ENCODE data around the gene AR.

Gene AR

GRCh38 chrX:67718926-67719325 lies 175.1 kb downstream of the AR start:
- Histone ChIP-seq H3K4me3 (ENCODE audit: low read depth, low read length) (no peak overlapping the region), H3K9me3 (ENCODE audit: control insufficient read depth, insufficient read depth, low read length) (no peaks in the 10 kb centered on the region), H3K4me1 (ENCODE audit: control insufficient read depth, insufficient read depth, low read length) (no peaks in the 10 kb centered on the region), H3K9ac (ENCODE audit: low read depth, low read length) (no peak overlapping the region), H3K36me3 (ENCODE audit: control insufficient read depth, insufficient read depth, low read length) (no peaks in the 10 kb centered on the region), H3K27me3 (ENCODE audit: control insufficient read depth, insufficient read depth, low read length) (no peaks in the 10 kb centered on the region)

- Histone ChIP-seq H3K27me3 (ENCODE audit: control insufficient read depth, insufficient read depth, low read length) (no peaks in the 10 kb centered on the region), H3K9ac (ENCODE audit: low read depth, low read length) (no peak overlapping the region), H3K9me3 (ENCODE audit: control insufficient read depth, insufficient read depth, low read length) (no peaks in the 10 kb centered on the region), H3K36me3 (ENCODE audit: control insufficient read depth, insufficient read depth, low read length) (no peaks in the 10 kb centered on the region), H3K4me3 (ENCODE audit: low read depth, low read length) (no peak overlapping the region), H3K4me1 (ENCODE audit: control insufficient read depth, insufficient read depth, low read length) (no peaks in the 10 kb centered on the region)
Measured at GRCh38 chrX:67720344-67720743, 176.5 kb downstream of the AR start.

- Histone ChIP-seq H3K27me3 (ENCODE audit: control insufficient read depth, insufficient read depth, low read length) (no peaks in the 10 kb centered on the region), H3K36me3 (ENCODE audit: control insufficient read depth, insufficient read depth, low read length) (no peaks in the 10 kb centered on the region), H3K4me1 (ENCODE audit: control insufficient read depth, insufficient read depth, low read length) (no peaks in the 10 kb centered on the region), H3K4me3 (ENCODE audit: low read depth, low read length) (no peak overlapping the region), H3K9ac (ENCODE audit: low read depth, low read length) (no peak overlapping the region), H3K9me3 (ENCODE audit: control insufficient read depth, insufficient read depth, low read length) (no peaks in the 10 kb centered on the region)
Measured at GRCh38 chrX:67721321-67721720, 177.5 kb downstream of the AR start.

GRCh38 chrX:67723580-67724351 lies 179.9 kb downstream of the AR start:
- no peaks in the 10 kb centered on the region for H3K36me3 ChIP-seq (ENCODE audit: control insufficient read depth, insufficient read depth, low read length)
- no peak overlapping the region for H3K9ac ChIP-seq (ENCODE audit: low read depth, low read length)
- no peak overlapping the region for H3K4me3 ChIP-seq (ENCODE audit: low read depth, low read length)
- H3K9me3 ChIP-seq (ENCODE audit: control insufficient read depth, insufficient read depth, low read length): peaks cover 4% of the 10 kb centered on the region
- H3K4me1 ChIP-seq (ENCODE audit: control insufficient read depth, insufficient read depth, low read length): no peaks in the 10 kb centered on the region
- no peaks in the 10 kb centered on the region for H3K27me3 ChIP-seq (ENCODE audit: control insufficient read depth, insufficient read depth, low read length)

- H3K9ac ChIP-seq (ENCODE audit: low read depth, low read length): no peak overlapping the region
- peaks cover 4% of the 10 kb centered on the region for H3K9me3 ChIP-seq (ENCODE audit: control insufficient read depth, insufficient read depth, low read length)
- no peaks in the 10 kb centered on the region for H3K4me1 ChIP-seq (ENCODE audit: control insufficient read depth, insufficient read depth, low read length)
- no peak overlapping the region for H3K4me3 ChIP-seq (ENCODE audit: low read depth, low read length)
- H3K36me3 ChIP-seq (ENCODE audit: control insufficient read depth, insufficient read depth, low read length): no peaks in the 10 kb centered on the region
- H3K27me3 ChIP-seq (ENCODE audit: control insufficient read depth, insufficient read depth, low read length): no peaks in the 10 kb centered on the region
Measured at GRCh38 chrX:67724359-67725110, 180.7 kb downstream of the AR start.

- Histone ChIP-seq H3K4me3 (ENCODE audit: low read depth, low read length) (no peak overlapping the region), H3K27me3 (ENCODE audit: control insufficient read depth, insufficient read depth, low read length) (no peaks in the 10 kb centered on the region), H3K36me3 (ENCODE audit: control insufficient read depth, insufficient read depth, low read length) (no peaks in the 10 kb centered on the region), H3K9me3 (ENCODE audit: control insufficient read depth, insufficient read depth, low read length) (peaks cover 4% of the 10 kb centered on the region), H3K4me1 (ENCODE audit: control insufficient read depth, insufficient read depth, low read length) (no peaks in the 10 kb centered on the region), H3K9ac (ENCODE audit: low read depth, low read length) (no peak overlapping the region)
Measured at GRCh38 chrX:67725471-67725870, 181.7 kb downstream of the AR start.

- no peak overlapping the region for H3K9ac ChIP-seq (ENCODE audit: low read depth, low read length)
- H3K4me3 ChIP-seq (ENCODE audit: low read depth, low read length): no peak overlapping the region
- no peaks in the 10 kb centered on the region for H3K36me3 ChIP-seq (ENCODE audit: control insufficient read depth, insufficient read depth, low read length)
- H3K27me3 ChIP-seq (ENCODE audit: control insufficient read depth, insufficient read depth, low read length): no peaks in the 10 kb centered on the region
- H3K4me1 ChIP-seq (ENCODE audit: control insufficient read depth, insufficient read depth, low read length): no peaks in the 10 kb centered on the region
- peaks cover 4% of the 10 kb centered on the region for H3K9me3 ChIP-seq (ENCODE audit: control insufficient read depth, insufficient read depth, low read length)
Measured at GRCh38 chrX:67726018-67726417, 182.2 kb downstream of the AR start.

- no peaks in the 10 kb centered on the region for H3K36me3 ChIP-seq (ENCODE audit: control insufficient read depth, insufficient read depth, low read length)
- peaks cover 4% of the 10 kb centered on the region for H3K9me3 ChIP-seq (ENCODE audit: control insufficient read depth, insufficient read depth, low read length)
- no peaks in the 10 kb centered on the region for H3K27me3 ChIP-seq (ENCODE audit: control insufficient read depth, insufficient read depth, low read length)
- H3K9ac ChIP-seq (ENCODE audit: low read depth, low read length): no peak overlapping the region
- no peak overlapping the region for H3K4me3 ChIP-seq (ENCODE audit: low read depth, low read length)
- no peaks in the 10 kb centered on the region for H3K4me1 ChIP-seq (ENCODE audit: control insufficient read depth, insufficient read depth, low read length)
Measured at GRCh38 chrX:67727576-67727975, 183.8 kb downstream of the AR start.

GRCh38 chrX:67730296-67730695 lies 186.5 kb downstream of the AR start:
- Histone ChIP-seq H3K4me3 (ENCODE audit: low read depth, low read length) (no peak overlapping the region), H3K27me3 (ENCODE audit: control insufficient read depth, insufficient read depth, low read length) (no peaks in the 10 kb centered on the region), H3K36me3 (ENCODE audit: control insufficient read depth, insufficient read depth, low read length) (no peaks in the 10 kb centered on the region), H3K4me1 (ENCODE audit: control insufficient read depth, insufficient read depth, low read length) (no peaks in the 10 kb centered on the region), H3K9ac (ENCODE audit: low read depth, low read length) (no peak overlapping the region), H3K9me3 (ENCODE audit: control insufficient read depth, insufficient read depth, low read length) (peaks cover 4% of the 10 kb centered on the region)

GRCh38 chrX:67731061-67731460 lies 187.2 kb downstream of the AR start:
- no peak overlapping the region for H3K4me3 ChIP-seq (ENCODE audit: low read depth, low read length)
- no peaks in the 10 kb centered on the region for H3K27me3 ChIP-seq (ENCODE audit: control insufficient read depth, insufficient read depth, low read length)
- H3K36me3 ChIP-seq (ENCODE audit: control insufficient read depth, insufficient read depth, low read length): no peaks in the 10 kb centered on the region
- H3K9me3 ChIP-seq (ENCODE audit: control insufficient read depth, insufficient read depth, low read length): peaks cover 4% of the 10 kb centered on the region
- H3K9ac ChIP-seq (ENCODE audit: low read depth, low read length): no peak overlapping the region
- no peaks in the 10 kb centered on the region for H3K4me1 ChIP-seq (ENCODE audit: control insufficient read depth, insufficient read depth, low read length)

GRCh38 chrX:67732864-67733263 lies 189.0 kb downstream of the AR start:
- Histone ChIP-seq H3K27me3 (ENCODE audit: control insufficient read depth, insufficient read depth, low read length) (no peaks in the 10 kb centered on the region), H3K9me3 (ENCODE audit: control insufficient read depth, insufficient read depth, low read length) (peaks cover under 1% of the 10 kb centered on the region), H3K4me3 (ENCODE audit: low read depth, low read length) (no peak overlapping the region), H3K9ac (ENCODE audit: low read depth, low read length) (no peak overlapping the region), H3K36me3 (ENCODE audit: control insufficient read depth, insufficient read depth, low read length) (no peaks in the 10 kb centered on the region), H3K4me1 (ENCODE audit: control insufficient read depth, insufficient read depth, low read length) (no peaks in the 10 kb centered on the region)

GRCh38 chrX:67734111-67734753 lies 190.4 kb downstream of the AR start:
- no peaks in the 10 kb centered on the region for H3K36me3 ChIP-seq (ENCODE audit: control insufficient read depth, insufficient read depth, low read length)
- H3K4me1 ChIP-seq (ENCODE audit: control insufficient read depth, insufficient read depth, low read length): no peaks in the 10 kb centered on the region
- no peaks in the 10 kb centered on the region for H3K9me3 ChIP-seq (ENCODE audit: control insufficient read depth, insufficient read depth, low read length)
- H3K27me3 ChIP-seq (ENCODE audit: control insufficient read depth, insufficient read depth, low read length): no peaks in the 10 kb centered on the region
- no peak overlapping the region for H3K9ac ChIP-seq (ENCODE audit: low read depth, low read length)
- H3K4me3 ChIP-seq (ENCODE audit: low read depth, low read length): no peak overlapping the region

Measured in iPS-15b (cell line).